GM19438 (cell line): Measurements from ENCODE around the gene SLC47A2.

Source experiments
- ATAC-seq: cut with Tn5 transposase; IDR thresholded peaks from one replicate; pipeline ENCODE4 v1.9.1; 2021; ENCODE audit warnings: low read depth; ENCODE audit not compliant: unreplicated experiment

SLC47A2 gene

DNA sequence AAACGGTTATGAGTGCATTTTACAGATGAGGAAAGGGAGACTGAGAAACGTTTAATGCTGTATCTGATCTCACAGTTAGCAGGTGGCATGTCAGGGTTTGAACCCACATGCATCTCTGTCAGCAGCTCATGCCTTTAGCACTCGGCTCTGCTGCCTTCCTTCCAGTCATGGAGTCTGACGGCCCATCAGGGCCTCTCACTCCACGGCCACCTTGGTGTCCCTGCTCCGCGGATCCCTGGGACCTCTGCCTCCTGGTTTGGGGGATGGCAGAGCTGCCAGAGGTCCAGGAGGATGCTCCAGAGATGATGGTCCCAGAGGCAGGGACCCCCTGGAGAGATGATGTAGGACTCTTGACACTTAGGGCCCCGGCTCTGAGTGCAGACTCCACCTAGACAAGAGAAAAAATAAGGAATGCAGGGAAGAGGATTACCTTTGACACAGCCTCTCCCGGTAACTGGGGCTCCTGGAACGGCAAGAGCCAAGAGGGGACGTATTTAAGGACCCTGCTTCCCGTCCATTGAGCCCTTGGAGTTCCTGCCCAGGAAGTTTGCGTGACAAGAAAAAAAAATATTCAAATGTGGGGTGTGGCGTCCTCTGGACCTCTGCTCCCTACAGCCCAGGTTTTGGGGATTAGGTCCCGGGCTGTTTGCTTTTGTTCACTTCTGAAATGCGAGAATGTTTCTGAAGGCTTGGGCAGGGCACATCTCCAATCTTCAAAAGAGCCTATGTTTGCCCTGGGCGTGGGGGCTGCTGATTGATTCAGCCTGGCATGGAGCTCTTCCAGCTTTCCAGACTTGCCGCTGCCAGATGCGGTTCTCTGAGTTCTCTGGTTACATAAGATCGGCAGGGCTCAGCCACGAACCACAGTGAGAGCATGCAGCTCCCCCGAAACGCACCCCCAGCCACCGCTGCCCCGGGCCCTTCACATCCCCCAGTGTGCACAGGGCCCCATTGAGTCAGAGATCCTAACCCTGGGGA lies 31.7 kb upstream of the SLC47A2 start, which contains the start of gene ALDH3A1:
Gene ALDH3A1 (minus strand): TSS at position 470 of the 978 bp plus-strand sequence. CDS start 3,169 bp downstream, outside the sequence.
- no peak for ATAC-seq

GRCh38 chr17:19747159-19747719 lies 30.9 kb upstream of the SLC47A2 start:
- ATAC-seq = no peak

GRCh38 chr17:19746517-19746916 lies 30.1 kb upstream of the SLC47A2 start:
- ATAC-seq = no peak

- ATAC-seq = no peak
Measured at GRCh38 chr17:19744922-19745757, 28.8 kb upstream of the SLC47A2 start.

DNA sequence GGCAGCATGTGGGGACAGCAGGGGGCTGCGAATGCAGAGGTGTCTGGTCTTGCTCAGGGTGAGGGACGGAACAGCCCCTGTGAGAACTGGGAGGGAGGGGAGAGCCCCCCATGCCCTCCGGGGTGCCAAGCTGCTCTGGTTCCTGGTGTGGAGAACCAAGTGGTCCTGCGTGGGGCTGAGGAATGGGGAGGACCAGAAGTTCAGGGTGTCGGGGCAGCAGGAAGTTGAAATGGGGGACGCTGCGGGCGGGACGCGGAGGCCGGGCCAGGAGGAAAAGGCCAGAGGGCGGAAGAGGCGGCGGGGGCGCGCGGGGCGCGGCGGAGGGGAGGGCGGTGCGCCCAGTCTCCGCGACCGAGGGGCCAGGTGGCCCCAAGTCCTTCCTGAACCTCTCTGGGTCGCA lies 28.1 kb upstream of the SLC47A2 start:
- no peak for ATAC-seq

DNA sequence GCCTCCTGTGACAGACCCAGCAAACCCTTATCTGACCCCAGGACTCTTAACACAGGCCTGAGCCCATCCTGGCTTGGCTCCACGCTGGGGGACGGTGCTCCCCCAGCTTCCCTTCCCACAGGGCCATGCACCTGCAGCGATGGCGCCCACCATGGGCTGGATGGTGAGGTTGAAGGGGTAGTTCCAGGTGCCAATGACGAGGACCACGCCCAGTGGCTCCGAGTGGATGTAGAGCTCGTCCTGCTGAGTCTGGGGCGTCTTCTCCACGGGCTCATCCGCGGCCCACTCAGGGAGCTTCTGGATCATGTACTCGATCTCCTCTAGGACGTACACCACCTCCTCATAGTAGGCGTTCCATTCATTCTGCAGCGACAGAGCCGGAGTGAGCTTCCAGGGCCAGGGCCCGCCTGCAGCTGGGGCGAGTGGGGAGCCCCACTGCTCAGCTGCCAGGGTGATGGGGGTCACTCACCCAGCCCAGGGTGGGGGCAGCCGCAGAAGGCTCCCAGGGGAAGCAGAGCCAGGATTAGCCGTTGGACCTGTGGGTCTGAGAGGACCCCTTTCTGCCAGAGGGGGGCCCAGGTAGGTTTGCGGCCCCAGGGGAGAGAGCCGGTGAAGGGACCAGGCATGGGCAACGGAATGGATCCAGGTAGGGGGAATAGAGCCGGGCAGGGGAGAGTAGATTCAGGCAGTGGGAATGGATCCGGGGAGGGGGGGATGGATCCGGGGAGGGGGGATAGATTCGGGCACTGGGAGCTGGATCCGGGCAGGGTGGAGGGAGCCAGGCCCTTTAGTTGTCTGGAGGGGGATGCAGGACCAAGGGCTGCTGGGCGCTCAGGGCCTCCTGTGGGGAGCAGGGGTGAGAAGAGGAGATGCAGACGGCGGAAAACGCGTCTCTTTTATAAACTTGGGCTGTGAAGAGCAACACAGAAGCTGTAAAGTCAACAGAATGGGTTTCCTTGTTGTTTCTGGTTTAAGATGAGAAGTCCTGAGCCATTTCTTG lies 27.0 kb upstream of the SLC47A2 start:
- no peak for ATAC-seq

DNA sequence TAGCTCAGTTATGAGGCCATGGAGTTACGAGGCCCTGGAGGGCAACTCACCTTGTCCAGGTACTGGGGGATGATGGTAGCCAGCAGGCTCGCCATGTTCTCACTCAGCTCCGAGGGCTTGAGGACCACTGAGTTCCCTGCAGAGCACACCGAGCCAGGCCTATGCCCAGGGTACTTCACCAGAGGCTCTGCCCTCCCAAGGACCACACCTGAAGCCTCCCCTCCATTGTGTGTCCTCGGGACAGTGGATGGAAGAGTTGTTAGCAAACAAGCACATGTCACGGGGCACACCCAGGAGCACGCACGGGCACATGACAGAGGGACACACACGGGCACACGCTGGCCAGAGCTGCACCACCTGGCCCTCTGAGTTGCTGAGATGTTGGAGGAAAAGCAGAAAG lies 26.1 kb upstream of the SLC47A2 start:
- ATAC-seq = no peak

GRCh38 chr17:19741832-19742457 lies 25.6 kb upstream of the SLC47A2 start:
- no peak for ATAC-seq

DNA sequence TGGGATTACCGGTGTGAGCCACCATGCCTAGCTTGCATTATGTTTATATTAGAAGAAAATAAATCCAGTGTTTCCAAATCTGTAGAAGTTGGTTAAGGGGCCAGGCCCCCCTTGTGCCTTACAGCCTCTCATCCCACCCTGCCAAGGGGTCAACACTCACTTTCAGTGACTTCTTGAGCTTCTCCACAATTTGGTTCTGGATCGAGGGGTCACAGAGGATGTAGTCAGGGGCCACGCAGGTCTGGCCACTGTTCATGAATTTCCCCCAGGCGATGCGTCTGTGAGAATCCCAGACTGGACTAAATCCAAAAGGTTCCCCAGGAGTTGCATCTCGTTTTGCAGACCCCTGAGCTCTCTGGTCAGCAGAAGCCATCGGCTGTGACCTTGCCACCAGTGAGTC lies 24.5 kb upstream of the SLC47A2 start:
- no peak for ATAC-seq

DNA sequence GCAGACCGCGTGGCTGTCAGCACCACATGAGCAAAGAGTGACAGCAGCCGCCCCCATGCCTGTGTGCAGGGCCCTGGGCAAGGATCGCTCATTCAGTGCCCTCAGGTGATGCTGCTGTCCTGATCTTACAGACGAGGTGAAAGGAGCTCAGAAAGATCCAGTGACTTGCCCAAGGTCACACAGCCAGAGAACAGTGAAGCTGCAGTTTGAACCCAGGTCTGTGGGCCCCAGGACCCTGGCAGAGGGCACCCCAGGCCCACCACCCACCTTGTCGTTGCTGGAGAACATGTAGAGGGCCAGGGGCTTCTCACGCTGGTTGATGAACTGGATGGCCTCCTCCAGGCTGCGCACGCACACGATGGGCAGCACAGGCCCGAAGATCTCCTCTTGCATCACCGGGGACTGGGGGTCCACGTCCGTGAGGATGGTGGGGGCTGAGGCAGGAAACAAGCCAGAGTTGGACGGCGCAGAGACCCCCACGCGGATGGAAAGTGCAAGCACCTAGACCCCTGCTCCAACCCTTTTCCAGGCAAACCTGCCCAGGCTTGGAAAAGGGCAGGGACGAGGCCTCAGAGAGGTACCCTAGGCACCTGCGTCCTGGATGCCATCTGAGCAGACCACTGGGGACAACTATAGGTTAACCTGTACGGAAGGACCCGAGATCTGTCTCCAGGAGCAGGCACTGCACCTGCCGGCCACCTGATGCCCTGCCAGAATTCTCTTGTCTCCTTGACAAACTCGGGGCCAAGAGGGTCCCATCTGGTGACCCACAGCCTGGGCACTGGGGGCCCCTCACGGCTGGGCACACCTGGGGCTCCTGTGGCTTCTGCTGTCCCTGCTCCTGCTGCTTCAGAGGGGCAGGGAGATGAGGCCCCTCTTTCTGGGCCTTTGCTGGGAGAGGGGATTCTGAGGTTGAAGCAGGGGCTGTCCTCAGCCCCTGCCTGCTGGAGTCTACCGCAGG lies 23.1 kb upstream of the SLC47A2 start:
- ATAC-seq = no peak

GRCh38 chr17:19738757-19739156 lies 22.4 kb upstream of the SLC47A2 start:
- no peak for ATAC-seq

GRCh38 chr17:19738073-19738449 lies 21.7 kb upstream of the SLC47A2 start:
- ATAC-seq = no peak

DNA sequence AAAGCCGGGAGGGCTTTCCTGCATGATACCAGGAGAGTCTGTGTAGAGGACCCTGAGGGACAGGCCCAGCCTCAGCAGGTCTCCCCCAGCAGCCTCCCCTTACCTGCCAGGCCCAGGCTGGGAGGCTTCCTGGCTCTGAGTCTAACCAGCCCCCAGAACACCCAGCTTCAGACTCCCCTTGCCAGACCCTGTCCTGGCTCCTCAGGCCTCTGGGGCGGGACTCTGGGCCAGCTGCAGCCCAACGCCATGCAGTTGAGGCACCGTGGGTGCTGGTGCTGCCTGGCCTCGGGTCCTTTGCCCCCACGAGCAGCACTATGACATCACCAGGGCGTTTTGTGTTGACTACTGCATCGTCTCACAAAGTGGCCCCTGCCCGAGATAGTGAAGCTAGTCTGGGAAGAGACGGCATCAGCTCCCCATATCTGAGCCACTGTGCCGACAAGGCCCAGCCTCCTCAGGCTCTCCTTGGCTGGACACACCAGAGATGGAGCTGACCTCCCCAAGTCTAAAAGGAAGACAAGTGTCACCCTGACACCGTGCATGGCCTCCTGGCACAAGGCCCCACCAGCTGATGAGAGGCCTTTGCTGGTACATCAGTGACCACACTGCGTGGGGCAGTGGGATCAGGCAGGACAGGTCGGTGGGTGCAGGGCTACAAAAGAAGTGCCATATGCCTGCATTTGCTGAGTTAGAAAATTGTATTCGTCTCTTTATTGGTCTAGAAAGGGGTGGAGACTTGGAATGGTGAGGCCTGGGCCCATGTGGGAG lies 21.1 kb upstream of the SLC47A2 start:
- ATAC-seq = no peak

GRCh38 chr17:19736071-19736470 lies 19.7 kb upstream of the SLC47A2 start:
- ATAC-seq = no peak

- no peak for ATAC-seq
Measured at GRCh38 chr17:19733953-19734526, 17.7 kb upstream of the SLC47A2 start.

GRCh38 chr17:19731626-19732025 lies 15.2 kb upstream of the SLC47A2 start:
- no peak for ATAC-seq

GRCh38 chr17:19730843-19731242 lies 14.5 kb upstream of the SLC47A2 start:
- no peak for ATAC-seq
